Measurements from ENCODE around the gene TNKS1BP1.
"Not testable (repeated sequence)": the region's sequence is repeated elsewhere in the genome, so short reads cannot be mapped to it uniquely, and the experiment has no call there.

Gene TNKS1BP1, protein sequence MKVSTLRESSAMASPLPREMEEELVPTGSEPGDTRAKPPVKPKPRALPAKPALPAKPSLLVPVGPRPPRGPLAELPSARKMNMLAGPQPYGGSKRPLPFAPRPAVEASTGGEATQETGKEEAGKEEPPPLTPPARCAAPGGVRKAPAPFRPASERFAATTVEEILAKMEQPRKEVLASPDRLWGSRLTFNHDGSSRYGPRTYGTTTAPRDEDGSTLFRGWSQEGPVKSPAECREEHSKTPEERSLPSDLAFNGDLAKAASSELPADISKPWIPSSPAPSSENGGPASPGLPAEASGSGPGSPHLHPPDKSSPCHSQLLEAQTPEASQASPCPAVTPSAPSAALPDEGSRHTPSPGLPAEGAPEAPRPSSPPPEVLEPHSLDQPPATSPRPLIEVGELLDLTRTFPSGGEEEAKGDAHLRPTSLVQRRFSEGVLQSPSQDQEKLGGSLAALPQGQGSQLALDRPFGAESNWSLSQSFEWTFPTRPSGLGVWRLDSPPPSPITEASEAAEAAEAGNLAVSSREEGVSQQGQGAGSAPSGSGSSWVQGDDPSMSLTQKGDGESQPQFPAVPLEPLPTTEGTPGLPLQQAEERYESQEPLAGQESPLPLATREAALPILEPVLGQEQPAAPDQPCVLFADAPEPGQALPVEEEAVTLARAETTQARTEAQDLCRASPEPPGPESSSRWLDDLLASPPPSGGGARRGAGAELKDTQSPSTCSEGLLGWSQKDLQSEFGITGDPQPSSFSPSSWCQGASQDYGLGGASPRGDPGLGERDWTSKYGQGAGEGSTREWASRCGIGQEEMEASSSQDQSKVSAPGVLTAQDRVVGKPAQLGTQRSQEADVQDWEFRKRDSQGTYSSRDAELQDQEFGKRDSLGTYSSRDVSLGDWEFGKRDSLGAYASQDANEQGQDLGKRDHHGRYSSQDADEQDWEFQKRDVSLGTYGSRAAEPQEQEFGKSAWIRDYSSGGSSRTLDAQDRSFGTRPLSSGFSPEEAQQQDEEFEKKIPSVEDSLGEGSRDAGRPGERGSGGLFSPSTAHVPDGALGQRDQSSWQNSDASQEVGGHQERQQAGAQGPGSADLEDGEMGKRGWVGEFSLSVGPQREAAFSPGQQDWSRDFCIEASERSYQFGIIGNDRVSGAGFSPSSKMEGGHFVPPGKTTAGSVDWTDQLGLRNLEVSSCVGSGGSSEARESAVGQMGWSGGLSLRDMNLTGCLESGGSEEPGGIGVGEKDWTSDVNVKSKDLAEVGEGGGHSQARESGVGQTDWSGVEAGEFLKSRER (N-terminal part only)
- total RNA-seq: 40.4 to 65.0 reads per million in 2 experiments

GRCh38 chr11:57324886-57325734 lies at the start of gene TNKS1BP1:
Gene TNKS1BP1, minus strand, starts transcription at chr11:57324952. Its CDS starts 3,067 bp downstream, at chr11:57321885.
- DNase-seq (ENCODE audit: low read depth): peak; percentile 82

DNA sequence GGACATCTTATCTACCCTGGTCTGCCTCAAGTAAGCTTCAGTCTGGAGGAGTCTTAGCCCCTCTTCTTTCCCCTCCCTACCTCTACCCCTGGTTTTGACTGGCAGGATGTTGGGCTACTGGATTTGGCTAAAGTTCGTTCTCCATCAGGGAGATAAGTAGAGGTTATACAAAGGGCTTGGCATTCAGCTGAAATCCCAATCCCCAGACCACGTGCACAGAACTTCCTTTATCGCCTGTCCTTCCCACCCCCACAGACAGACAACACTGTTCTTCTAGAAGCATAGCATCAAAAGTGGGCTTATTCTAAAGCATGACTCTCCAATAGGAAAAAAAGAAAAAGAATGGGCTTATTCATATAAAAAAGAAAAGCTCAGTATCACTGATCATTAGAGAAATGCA lies 48.4 kb upstream of the TNKS1BP1 start:
- no peak for DNase-seq (ENCODE audit: low read depth)

DNA sequence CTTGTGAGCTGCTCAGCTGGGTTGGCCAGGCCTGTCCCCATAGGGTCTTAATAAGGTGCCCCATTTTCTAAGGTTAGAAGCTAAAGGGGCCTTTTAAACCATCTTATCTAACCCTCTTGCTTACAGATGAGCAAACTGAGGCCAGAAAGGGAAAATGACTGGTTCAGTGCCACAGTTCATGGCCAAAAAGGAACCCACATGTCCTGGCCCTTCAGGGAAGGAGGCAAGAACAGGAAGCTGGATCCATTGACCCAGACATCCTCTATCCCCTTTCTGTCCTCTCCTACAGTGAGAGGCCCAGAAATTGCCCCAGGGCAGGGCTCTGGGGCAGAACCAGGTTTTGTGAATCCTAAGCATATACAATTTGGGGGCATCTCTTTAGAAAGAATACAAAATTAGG lies 46.2 kb upstream of the TNKS1BP1 start:
- DNase-seq (ENCODE audit: low read depth): no peak

- no peak for DNase-seq (ENCODE audit: low read depth)
Measured at GRCh38 chr11:57370251-57370650, 45.5 kb upstream of the TNKS1BP1 start.

DNA sequence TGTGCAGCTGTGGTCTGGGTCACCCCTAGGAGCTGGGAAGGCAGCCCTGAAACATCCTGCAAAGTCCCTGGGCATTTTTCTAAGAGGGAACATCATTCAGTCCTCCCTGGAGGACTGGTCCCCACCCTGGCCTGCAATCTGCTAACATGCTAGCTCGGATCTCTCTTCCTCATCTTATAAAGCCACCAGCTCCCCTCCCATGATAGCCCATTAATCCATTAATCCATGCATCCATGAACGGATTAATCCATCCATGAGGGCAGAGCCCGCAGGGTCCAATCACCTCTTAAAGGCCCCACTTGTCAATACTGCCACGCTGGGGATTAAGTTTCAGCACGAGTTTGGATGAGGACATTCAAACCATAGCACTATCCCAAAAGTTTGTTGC lies 44.1 kb upstream of the TNKS1BP1 start:
- no peak for DNase-seq (ENCODE audit: low read depth)

DNA sequence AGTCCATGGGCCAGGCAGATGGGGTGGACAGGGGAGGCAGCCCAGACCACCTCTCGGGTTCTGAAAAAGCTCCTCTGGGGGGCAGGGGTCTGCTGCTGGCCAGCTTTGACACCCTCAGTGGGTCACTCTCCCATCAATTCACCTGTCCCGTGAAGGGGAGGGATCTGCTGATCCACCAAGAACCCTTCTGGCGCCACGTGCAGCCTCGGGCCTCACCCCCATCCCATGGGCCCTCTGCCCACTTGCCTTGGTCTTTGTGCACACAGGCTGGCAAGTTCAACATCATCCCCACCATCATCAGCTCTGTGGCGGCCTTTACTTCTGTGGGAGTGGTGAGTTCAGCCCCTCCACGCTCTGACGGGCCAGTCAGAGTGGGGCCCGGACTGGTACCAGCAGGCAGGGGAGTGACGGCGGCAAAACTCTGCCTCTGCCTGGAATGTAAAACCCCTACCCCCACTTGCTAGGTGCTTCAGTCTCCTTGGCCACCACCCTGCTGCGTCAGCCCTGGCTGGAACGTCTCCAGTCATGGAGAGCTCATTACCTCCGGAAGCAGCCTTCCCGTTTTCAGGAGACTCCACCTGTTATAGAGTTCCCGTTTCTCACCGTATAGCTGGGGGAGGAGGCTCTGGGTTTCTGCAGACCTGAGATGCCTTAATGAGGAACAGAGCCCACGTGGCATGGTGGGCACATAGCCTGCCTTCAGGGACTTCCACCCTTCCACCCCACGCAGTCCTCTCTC lies 43.5 kb upstream of the TNKS1BP1 start:
- no peak for DNase-seq (ENCODE audit: low read depth)

- DNase-seq (ENCODE audit: low read depth): no peak
Measured at GRCh38 chr11:57364851-57365660, 40.3 kb upstream of the TNKS1BP1 start.

DNA sequence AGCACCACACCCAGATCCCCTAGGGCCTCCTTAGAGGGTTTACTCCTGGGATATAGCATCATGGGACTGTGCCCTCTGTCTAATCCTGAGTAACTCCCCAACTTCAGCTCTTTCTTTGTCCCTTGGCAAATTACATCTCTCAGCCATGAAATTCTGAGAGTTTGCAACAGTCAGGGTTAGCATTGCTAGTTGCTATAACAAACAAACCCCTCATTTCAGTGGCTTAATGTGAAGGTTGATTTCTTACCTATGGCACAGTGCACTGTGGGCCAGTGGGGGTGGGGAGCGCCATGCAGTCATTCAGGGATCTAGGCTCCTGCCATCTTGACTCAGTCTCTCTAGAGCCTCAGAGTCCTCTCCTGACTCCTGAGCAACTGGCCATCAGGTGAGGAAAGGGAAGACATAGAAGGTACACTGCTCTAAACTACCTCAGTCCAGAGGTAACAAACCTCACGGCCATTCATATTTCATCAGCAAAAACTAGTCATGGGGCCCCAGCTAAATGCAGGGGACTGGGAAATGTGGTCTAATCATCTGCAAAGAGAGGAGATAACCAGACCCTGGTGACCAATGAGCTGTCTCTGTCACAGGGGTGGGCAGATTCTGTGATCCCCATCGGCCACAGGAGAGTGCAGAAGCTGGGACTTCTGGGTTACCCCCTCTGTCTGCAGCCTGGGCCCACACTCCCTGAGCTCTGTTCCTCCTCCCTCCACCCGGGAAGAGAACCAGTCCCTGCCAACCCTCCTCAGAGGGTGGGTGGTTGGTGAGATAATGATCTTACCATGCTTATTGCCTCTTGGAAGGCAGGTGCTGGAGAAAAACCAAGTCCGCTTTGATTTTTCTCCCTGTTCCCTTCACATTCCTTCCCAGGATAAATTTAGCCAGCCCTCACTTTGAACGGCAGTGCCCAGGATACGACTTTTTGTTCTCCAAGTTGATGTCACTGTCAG lies 38.7 kb upstream of the TNKS1BP1 start:
- no peak for DNase-seq (ENCODE audit: low read depth)

DNA sequence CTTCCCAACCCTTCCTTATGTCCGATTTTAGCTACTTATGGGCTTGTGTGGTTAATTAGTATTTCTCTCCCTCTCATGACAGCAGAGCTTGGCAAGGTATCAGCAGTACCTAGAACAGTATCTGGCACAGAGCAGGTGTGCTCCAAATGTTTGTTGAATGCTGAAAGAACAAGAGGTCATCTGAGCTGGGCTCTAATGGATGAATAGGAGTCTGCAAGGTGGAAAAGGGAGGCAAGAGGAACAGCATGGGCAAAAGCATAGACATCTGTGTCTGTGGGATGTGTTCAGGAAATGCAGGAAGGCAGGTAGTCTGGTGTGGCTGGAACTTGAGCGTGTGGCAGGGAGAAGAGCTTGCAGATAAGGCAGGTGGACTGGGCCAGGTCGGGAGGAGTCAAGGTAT lies 37.2 kb upstream of the TNKS1BP1 start:
- DNase-seq (ENCODE audit: low read depth): no peak

- DNase-seq (ENCODE audit: low read depth): not testable (repeated sequence)
Measured at GRCh38 chr11:57361420-57361819, 36.7 kb upstream of the TNKS1BP1 start.

GRCh38 chr11:57360991-57361390 lies 36.2 kb upstream of the TNKS1BP1 start:
- no peak for DNase-seq (ENCODE audit: low read depth)

GRCh38 chr11:57359896-57360690 lies 35.3 kb upstream of the TNKS1BP1 start:
- no peak for DNase-seq (ENCODE audit: low read depth)

DNA sequence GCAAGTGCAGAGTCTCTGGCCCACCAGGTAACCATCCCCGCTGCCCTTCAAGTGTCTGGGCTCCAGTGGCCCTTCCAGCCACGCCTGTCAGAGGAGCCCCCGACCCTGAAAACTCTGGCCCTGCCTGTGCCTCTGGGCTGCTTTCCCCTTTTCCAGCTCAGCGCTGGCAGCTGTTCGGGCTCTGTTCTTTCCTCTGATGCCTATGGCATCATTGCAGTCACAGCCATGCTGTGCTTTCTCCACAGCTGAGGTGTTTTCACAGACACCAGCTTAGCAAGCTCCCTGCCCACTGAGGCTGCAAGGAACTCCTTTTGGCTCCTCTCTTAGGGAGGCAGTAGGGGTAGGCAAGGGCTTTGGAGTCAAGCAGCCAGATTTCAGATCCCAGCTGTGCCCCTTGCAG lies 34.6 kb upstream of the TNKS1BP1 start:
- DNase-seq (ENCODE audit: low read depth): no peak

- DNase-seq (ENCODE audit: low read depth): no peak
Measured at GRCh38 chr11:57358991-57359390, 34.2 kb upstream of the TNKS1BP1 start.

GRCh38 chr11:57358543-57358961 lies 33.8 kb upstream of the TNKS1BP1 start:
- DNase-seq (ENCODE audit: low read depth): no peak

DNA sequence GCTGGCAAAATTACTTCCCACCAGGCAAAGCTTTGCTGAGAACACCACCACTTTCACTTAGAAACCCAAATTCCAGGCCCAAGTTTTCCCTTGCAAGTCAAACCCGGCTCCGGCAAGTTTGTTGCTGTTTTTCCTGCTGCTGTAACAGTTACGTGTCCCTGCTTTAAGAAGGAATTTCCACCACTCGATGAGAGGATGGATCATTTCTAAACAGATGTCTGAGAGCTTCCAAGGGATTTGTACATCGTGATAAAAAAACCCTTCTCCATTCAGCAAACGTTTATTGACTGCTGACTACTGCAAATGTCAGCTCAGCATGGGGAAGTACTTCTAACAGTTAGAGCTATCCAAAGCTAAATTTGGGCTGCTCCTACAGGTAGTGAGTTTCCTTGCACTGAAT lies 33.1 kb upstream of the TNKS1BP1 start:
- no peak for DNase-seq (ENCODE audit: low read depth)

GRCh38 chr11:57357310-57357709 lies 32.6 kb upstream of the TNKS1BP1 start:
- DNase-seq (ENCODE audit: low read depth): no peak

DNA sequence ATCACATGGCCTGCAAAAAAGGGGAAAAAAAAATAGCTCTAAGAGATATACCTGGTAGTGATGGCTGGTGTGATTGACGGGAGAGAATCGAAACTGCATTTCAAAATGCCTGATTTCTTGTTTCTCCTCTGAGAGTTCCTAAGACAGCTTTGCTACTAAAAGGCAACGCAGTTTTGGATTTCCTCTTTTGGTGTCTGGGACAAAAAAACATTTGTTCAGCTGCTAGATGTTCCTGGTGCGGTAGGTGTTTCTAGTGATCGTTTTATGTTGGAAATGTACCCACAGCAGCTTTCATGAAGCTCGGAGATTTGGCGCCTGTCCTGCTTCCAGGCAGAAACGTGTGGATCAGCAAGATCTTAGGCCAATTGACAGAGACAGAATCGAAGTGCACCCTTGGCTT lies 31.5 kb upstream of the TNKS1BP1 start:
- no peak for DNase-seq (ENCODE audit: low read depth)
